ENCODE data around the gene ZSWIM9. TPM values are rescaled to one million over a fixed set of nuclear protein-coding genes. Genes with fewer than 3 reads are reported as not detected.
A peak's percentile ranks its signal among the peaks of the same experiment; 100 is the strongest.
"Not testable (repeated sequence)": the region's sequence is repeated elsewhere in the genome, so short reads cannot be mapped to it uniquely, and the experiment has no call there.

Gene ZSWIM9
- total RNA-seq, 4 donors from 2014 or later: 1.8 to 7.4 (median 3.5) TPM

DNA sequence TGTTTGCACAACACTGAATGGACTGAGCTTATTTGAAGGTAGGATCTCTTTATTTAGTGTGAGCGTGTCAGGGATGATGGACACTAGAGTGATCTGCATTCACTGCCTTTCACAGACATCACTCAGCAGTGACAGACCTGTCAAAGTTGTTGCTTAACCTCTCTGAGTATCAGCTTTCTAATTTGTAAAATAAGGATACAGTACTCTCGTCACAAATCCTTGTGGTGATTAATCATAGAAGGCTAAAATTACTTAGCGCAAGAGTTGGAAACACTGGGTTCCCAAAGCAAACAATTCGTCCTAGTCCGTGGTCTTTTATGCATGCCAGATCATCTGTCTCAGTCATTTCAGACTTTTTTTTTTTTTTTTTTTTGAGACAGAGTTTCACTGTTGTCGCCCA lies 68.6 kb downstream of the ZSWIM9 start:
- Histone ChIP-seq H3K27me3 (no peaks in the 10 kb centered on the region), H3K9me3 (no peaks in the 10 kb centered on the region), H3K4me1 (no peaks in the 10 kb centered on the region), H3K27ac (no peak overlapping the region), H3K36me3 (peaks cover 0 to 36% (median 0%) of the 10 kb centered on the region in 3 donors), H3K4me3 (no peak overlapping the region)
- no peak for DNase-seq
- TF ChIP-seq POLR2A (IDR thresholded peaks at IDR 0.05): no peak
- TF ChIP-seq CTCF (IDR thresholded peaks at IDR 0.05): no peak

- TF ChIP-seq POLR2A (IDR thresholded peaks at IDR 0.05) (no peak), CTCF (IDR thresholded peaks at IDR 0.05) (no peak)
- Histone ChIP-seq H3K9me3 (no peaks in the 10 kb centered on the region), H3K27ac (no peak overlapping the region), H3K4me3 (no peak overlapping the region), H3K36me3 (peaks cover 0 to 32% (median 0%) of the 10 kb centered on the region in 3 donors), H3K27me3 (no peaks in the 10 kb centered on the region), H3K4me1 (no peaks in the 10 kb centered on the region)
- no peak for DNase-seq
Measured at GRCh38 chr19:48239582-48240141, 69.2 kb downstream of the ZSWIM9 start.

DNA sequence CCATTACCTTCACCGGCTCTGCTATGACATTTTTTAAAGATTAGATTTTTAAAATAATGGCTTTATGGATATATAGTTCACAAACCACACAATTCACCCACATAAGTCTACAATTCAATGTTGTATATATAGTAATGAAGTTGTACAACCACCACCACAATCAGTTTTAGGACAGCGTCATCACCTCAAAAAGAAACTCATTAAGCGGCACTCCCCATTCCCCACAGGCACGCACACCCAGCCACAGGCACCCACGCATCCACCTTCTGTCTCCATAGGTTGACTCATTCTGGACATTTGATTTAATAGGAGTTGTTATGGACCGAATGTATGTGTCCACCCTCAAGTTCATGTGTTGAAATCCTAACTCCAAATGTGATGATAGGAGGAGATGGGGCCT lies 71.3 kb downstream of the ZSWIM9 start:
- not testable (repeated sequence) for H3K9me3 ChIP-seq, H3K4me1 ChIP-seq
- peaks cover 0 to 39% (median 0%) of the 10 kb centered on the region in 3 donors for H3K36me3 ChIP-seq

DNA sequence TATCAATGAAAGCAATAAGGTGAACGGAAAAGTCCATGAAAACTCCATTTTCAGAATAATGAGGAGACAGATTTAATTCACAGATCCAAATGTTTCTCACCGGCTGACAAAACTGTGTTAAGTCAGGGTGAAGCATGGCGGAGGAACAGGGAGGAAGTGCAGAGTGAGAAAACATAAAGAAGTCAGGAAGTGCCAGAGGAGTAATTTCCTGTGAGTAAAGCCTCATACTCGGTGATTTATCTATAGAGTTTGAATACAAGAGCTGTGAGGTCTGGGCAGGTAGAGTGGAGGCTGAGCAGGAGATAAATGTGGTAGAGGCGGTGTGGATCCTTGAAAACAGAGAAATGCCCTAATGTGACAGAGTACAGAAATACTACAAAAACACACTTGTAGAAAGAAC lies 73.8 kb downstream of the ZSWIM9 start:
- Histone ChIP-seq H3K36me3 (peaks cover 0 to 28% (median 0%) of the 10 kb centered on the region in 3 donors), H3K4me3 (no peak overlapping the region), H3K27me3 (no peaks in the 10 kb centered on the region), H3K9me3 (no peaks in the 10 kb centered on the region), H3K4me1 (no peaks in the 10 kb centered on the region), H3K27ac (peak overlapping the region in 2 of 4 donors; percentile 27 to 36)
- TF ChIP-seq POLR2A (IDR thresholded peaks at IDR 0.05) (no peak), CTCF (IDR thresholded peaks at IDR 0.05) (no peak)
- peak in 1 of 3 donors; percentile 46 for DNase-seq

More for the DNA sequence above, 71.3 kb downstream of the ZSWIM9 start:
- not testable (repeated sequence) for H3K4me3 ChIP-seq, DNase-seq, H3K27ac ChIP-seq, H3K27me3 ChIP-seq

- DNase-seq: no peak
- Histone ChIP-seq H3K36me3 (peaks cover 0 to 13% (median 0%) of the 10 kb centered on the region in 3 donors), H3K4me1 (peaks cover 0 to 4% (median 0%) of the 10 kb centered on the region in 4 donors), H3K27me3 (no peaks in the 10 kb centered on the region), H3K4me3 (no peak overlapping the region), H3K9me3 (no peaks in the 10 kb centered on the region), H3K27ac (no peak overlapping the region)
- no peak for TF ChIP-seq POLR2A (IDR thresholded peaks at IDR 0.05)
Measured at GRCh38 chr19:48246101-48246500, 75.6 kb downstream of the ZSWIM9 start.

GRCh38 chr19:48247212-48247611 lies 76.7 kb downstream of the ZSWIM9 start:
- Histone ChIP-seq H3K4me3 (no peak overlapping the region), H3K36me3 (peaks cover 0 to 13% (median 0%) of the 10 kb centered on the region in 3 donors), H3K9me3 (no peaks in the 10 kb centered on the region), H3K4me1 (peaks cover 0 to 4% (median 0%) of the 10 kb centered on the region in 4 donors), H3K27me3 (no peaks in the 10 kb centered on the region), H3K27ac (no peak overlapping the region)
- no peak for DNase-seq
- TF ChIP-seq CTCF (IDR thresholded peaks at IDR 0.05) (no peak), POLR2A (IDR thresholded peaks at IDR 0.05) (no peak)

Other genes with a start within 250 kb of the ZSWIM9 start
- not detected for gene BSPH1, start 178.5 kb upstream of the ZSWIM9 start, total RNA-seq
- not detected for gene ELSPBP1, start 176.0 kb upstream of the ZSWIM9 start, total RNA-seq
- gene CABP5, start 126.6 kb upstream of the ZSWIM9 start, total RNA-seq: not detected
- gene PLA2G4C, start 59.9 kb upstream of the ZSWIM9 start, total RNA-seq: 10 to 100 TPM in 3 of 4 donors, 1 to 10 TPM in 1; 7.6 to 26.9 (median 18.3) TPM
- 100 to 1,000 TPM in 1 of 4 donors, 10 to 100 TPM in 3; 30.3 to 104 (median 32.9) TPM for gene LIG1, start 336 bp upstream of the ZSWIM9 start, total RNA-seq
- 100 to 1,000 TPM in 1 of 4 donors, 10 to 100 TPM in 3; 31.5 to 115 (median 39.2) TPM for gene CARD8, start 85.2 kb downstream of the ZSWIM9 start, total RNA-seq
- not detected for gene ZNF114, start 99.4 kb downstream of the ZSWIM9 start, total RNA-seq
- gene EMP3, start 154.9 kb downstream of the ZSWIM9 start, total RNA-seq: 10 to 100 TPM in 2 of 4 donors, 1 to 10 TPM in 2; 4.7 to 21.5 (median 10.5) TPM
- gene TMEM143, start 193.3 kb downstream of the ZSWIM9 start, total RNA-seq: 10 to 100 TPM in 3 of 4 donors, 1 to 10 TPM in 1; 8.6 to 30.5 (median 20.0) TPM
- gene SYNGR4, start 193.7 kb downstream of the ZSWIM9 start, total RNA-seq: not detected
- gene KDELR1, start 220.9 kb downstream of the ZSWIM9 start, total RNA-seq: 100 to 1,000 TPM in 3 of 4 donors, 10 to 100 TPM in 1; 54.5 to 136 (median 112) TPM
- under 1 TPM in 2 of 4 donors, not detected in 2; 0.27 to 0.47 TPM for gene GRIN2D, start 223.0 kb downstream of the ZSWIM9 start, total RNA-seq